Lung (tissue), 12 donors: ENCODE measurements around the gene LAPTM4A. TPM values are rescaled to one million over a fixed set of nuclear protein-coding genes. Genes with fewer than 3 reads are reported as not detected.

ENCODE experiments used
- ATAC-seq: fragments of 200-7000 bp; cut with Tn5 transposase; one replicate; pipeline ENCODE4 v1.9.1; 2020; ENCODE audit warnings: moderate number of reproducible peaks; ENCODE audit not compliant: insufficient read depth, low FRiP score
- DNase-seq, 3 donors: peaks; one replicate each; pipeline ENCODE4 v3.0.0-alpha.2; 2013 to 2017
- H3K27ac ChIP-seq, 2 donors: one replicate each; pipeline ENCODE4 v1.5.1; 2013; ENCODE audit warnings: mild to moderate bottlenecking in 2 of 2, moderate library complexity in 2 of 2, control low read depth in 1 of 2, inconsistent platforms in 1 of 2, low read depth in 1 of 2, low read length in 1 of 2
- H3K27me3 ChIP-seq, 3 donors: one replicate each; pipeline ENCODE4 v1.5.1; 2013; ENCODE audit warnings: low read length in 2 of 3; ENCODE audit not compliant: control insufficient read depth in 3 of 3, insufficient read depth in 3 of 3
- H3K36me3 ChIP-seq, 4 donors: one replicate each; pipeline ENCODE4 v1.5.1; 2013; ENCODE audit warnings: low read length in 4 of 4, mild to moderate bottlenecking in 1 of 4, moderate library complexity in 1 of 4; ENCODE audit not compliant: control insufficient read depth in 4 of 4, insufficient read depth in 4 of 4
- H3K4me1 ChIP-seq, 5 donors: one replicate each; pipeline ENCODE4 v1.5.1; 2013; ENCODE audit warnings: low read length in 5 of 5, mild to moderate bottlenecking in 2 of 5, moderate library complexity in 1 of 5; ENCODE audit not compliant: control insufficient read depth in 5 of 5, insufficient read depth in 5 of 5
- H3K4me3 ChIP-seq: one replicate; pipeline ENCODE4 v1.5.1; 2013; ENCODE audit warnings: mild to moderate bottlenecking, control low read depth, moderate library complexity
- H3K9ac ChIP-seq, 2 donors: one replicate each; pipeline ENCODE4 v1.5.1; 2013; ENCODE audit warnings: low read length in 2 of 2, control low read depth in 1 of 2; ENCODE audit not compliant: insufficient read depth in 1 of 2
- H3K9me3 ChIP-seq, 4 donors: one replicate each; pipeline ENCODE4 v1.5.1; 2013; ENCODE audit warnings: low read length in 3 of 4, mild to moderate bottlenecking in 1 of 4, moderate library complexity in 1 of 4; ENCODE audit not compliant: control insufficient read depth in 4 of 4, insufficient read depth in 3 of 4
- WGBS, 2 donors: extraction: QIAGEN DNeasy Blood & Tissue Kit; methylation state at CpG; one replicate each; pipeline ENCODE4 v1.1.7; 2013; 5-methylcytosine and 5-hydroxymethylcytosine counted together
- polyA plus RNA-seq, 2 donors: library from polyadenylated mRNA; stranded (reverse); fragments of 200-250 nt; gene quantifications; one replicate each; pipeline ENCODE4 v1.2.1, GENCODE V29; 2013
- total RNA-seq, 2 donors: library from RNA; depleted of rRNA in 1 of 2; stranded (reverse); fragments of >200 nt in 1 of 2; gene quantifications; one replicate each; pipeline ENCODE4 v1.2.1, GENCODE V29; 2014 to 2021
- TF ChIP-seq, protein P1 (sequence below): IDR thresholded peaks from 2 replicates; pipeline ENCODE4 v1.5.1; 2012; ENCODE audit warnings: mild to moderate bottlenecking; ENCODE audit errors: control extremely low read depth, extremely low read depth
- donor health status: control.
- donor health status: control.
- donor health status: Bipolar disorder and iron deficiency.
- donor health status: healthy.
- donor health status: DM: yes; HTN: yes; CAD: no.

LAPTM4A gene
- total and polyA plus RNA-seq, 4 donors = 155 to 236 (median 204) TPM

GRCh38 chr2:20050646-20051531 lies 539 bp downstream of the LAPTM4A start:
- peaks cover 1 to 30% (median 10%) of the 10 kb centered on the region in 5 donors for H3K4me1 ChIP-seq
- no peaks in the 10 kb centered on the region for H3K27me3 ChIP-seq
- H3K36me3 ChIP-seq = peaks cover 0 to 11% (median 2%) of the 10 kb centered on the region in 4 donors
- peak overlapping the region; percentile 59 for H3K4me3 ChIP-seq
- H3K9me3 ChIP-seq = no peaks in the 10 kb centered on the region
- WGBS, 2 donors = 0% methylated on average over 47 of the region's 47 CpGs
- DNase-seq (peak; percentile 73 to 87 (median 87)), ATAC-seq (no peak)
- peak overlapping the region; percentile 95 for H3K27ac ChIP-seq
- TF ChIP-seq, protein P1, sequence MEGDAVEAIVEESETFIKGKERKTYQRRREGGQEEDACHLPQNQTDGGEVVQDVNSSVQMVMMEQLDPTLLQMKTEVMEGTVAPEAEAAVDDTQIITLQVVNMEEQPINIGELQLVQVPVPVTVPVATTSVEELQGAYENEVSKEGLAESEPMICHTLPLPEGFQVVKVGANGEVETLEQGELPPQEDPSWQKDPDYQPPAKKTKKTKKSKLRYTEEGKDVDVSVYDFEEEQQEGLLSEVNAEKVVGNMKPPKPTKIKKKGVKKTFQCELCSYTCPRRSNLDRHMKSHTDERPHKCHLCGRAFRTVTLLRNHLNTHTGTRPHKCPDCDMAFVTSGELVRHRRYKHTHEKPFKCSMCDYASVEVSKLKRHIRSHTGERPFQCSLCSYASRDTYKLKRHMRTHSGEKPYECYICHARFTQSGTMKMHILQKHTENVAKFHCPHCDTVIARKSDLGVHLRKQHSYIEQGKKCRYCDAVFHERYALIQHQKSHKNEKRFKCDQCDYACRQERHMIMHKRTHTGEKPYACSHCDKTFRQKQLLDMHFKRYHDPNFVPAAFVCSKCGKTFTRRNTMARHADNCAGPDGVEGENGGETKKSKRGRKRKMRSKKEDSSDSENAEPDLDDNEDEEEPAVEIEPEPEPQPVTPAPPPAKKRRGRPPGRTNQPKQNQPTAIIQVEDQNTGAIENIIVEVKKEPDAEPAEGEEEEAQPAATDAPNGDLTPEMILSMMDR = no peak
- H3K9ac ChIP-seq = peak overlapping the region; percentile 97 to 100

DNA sequence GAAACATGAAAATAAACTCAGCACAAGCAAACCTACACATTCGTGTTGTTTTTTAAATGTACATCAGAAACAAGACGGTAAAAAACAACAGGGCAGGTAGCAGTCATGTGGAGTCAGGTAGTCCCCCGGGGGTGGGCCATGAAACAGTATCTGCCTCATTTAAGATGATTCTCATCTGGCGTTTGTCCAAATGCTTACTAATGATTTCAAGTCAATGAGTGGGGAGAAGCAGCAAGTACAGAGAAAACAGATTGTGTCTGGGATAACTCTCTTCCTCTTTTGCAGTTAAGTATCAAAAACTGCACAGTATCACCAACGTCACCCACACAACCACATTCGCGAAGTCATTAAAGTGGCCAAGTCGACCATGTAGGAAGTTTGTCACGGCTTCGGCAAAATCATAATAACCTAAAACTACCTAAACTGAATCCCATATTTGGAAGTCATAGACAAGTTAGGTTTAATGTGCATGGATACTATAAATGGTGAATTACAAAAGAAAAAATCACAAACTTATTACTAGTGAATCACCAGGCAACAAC lies 1.3 kb downstream of the LAPTM4A start:
- H3K36me3 ChIP-seq = peaks cover 0 to 11% (median 2%) of the 10 kb centered on the region in 4 donors
- ATAC-seq (no peak), DNase-seq (peak; percentile 41 to 92 (median 86))
- H3K27ac ChIP-seq = peak overlapping the region; percentile 95
- no peaks in the 10 kb centered on the region for H3K9me3 ChIP-seq
- H3K4me3 ChIP-seq = peak overlapping the region; percentile 59
- peak overlapping the region; percentile 97 to 100 for H3K9ac ChIP-seq
- TF ChIP-seq, protein P1 = no peak
- 0 to 1% methylated on average over 10 of the region's 10 CpGs for WGBS, 2 donors
- no peaks in the 10 kb centered on the region for H3K27me3 ChIP-seq
- H3K4me1 ChIP-seq = peaks cover 2 to 33% (median 10%) of the 10 kb centered on the region in 5 donors

DNA sequence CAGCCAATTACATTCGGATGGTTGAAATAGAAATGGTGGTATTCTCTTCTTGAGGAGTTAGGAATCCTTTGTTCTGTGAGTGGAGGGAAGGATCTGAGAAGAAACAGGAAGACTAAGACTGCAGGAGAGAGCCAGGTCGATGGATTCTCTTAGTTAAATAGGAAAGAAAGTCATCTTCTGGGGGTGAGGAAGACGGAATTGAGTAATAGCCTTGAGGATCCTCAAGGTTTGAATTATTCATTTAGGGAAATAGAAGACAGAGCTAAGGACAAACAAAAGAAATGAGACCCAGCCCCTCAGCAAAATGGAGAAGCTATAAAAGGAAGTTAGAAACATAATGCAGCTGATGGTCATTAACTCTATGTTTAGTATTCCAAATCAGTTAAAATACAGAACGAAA lies 1.8 kb downstream of the LAPTM4A start:
- Histone ChIP-seq H3K9me3 (no peaks in the 10 kb centered on the region), H3K27ac (peak overlapping the region in 1 of 2 donors; percentile 24), H3K27me3 (no peaks in the 10 kb centered on the region), H3K36me3 (peaks cover 0 to 11% (median 2%) of the 10 kb centered on the region in 4 donors), H3K4me3 (no peak overlapping the region), H3K9ac (peak overlapping the region; percentile 97 to 100), H3K4me1 (peaks cover 3 to 33% (median 10%) of the 10 kb centered on the region in 5 donors)
- DNase-seq = peak in 2 of 3 donors; percentile 63 to 78
- TF ChIP-seq, protein P1 = no peak
- WGBS, 2 donors = 1 to 3% methylated on average over 4 of the region's 4 CpGs
- ATAC-seq = no peak
